ENCODE data around the gene ZNF689. TPM values are rescaled to one million over a fixed set of nuclear protein-coding genes. Genes with fewer than 3 reads are reported as not detected.
A peak's percentile ranks its signal among the peaks of the same experiment; 100 is the strongest.

Gene ZNF689
- total and polyA plus RNA-seq, 12 donors = 2.9 to 12.9 (median 9.1) TPM

DNA sequence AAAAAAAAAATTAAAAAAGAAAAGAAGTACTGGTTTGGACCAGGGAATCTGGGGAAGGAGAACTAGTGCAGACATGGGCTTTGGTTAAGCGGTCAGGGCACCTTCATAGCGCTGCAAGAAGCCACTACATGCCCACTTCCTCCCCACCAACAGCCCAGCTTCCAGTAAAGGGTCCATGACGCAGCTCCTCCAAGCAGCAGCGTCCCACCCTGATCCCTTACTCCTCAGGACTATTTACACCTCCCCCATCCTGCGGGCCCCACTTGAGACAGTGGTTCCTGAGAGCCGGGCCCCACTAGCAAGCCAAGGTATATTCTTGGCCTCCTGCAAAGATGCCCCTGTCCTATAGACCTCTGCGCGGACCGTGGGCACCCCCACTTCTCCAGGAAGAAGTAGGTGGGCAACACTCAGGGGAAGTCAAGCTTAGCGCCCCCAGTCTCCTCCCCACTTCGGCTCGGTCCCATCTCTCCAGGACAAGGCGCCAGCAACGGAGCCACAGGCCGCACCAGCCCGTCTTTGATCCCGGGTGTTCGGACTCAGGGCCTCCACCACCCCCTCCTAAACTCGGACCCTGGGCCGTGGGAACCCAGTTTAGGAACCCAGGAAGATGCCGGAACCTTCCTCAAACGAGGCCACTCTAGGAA lies 39.7 kb upstream of the ZNF689 start:
- peaks cover 8 to 12% of the 10 kb centered on the region in 2 donors for H3K4me1 ChIP-seq (replicated peaks in 1 of 2)
- intact Hi-C loops (cut with DNase I) = no loop called here
- H3K27ac ChIP-seq = peak overlapping the region; percentile 55 to 94 (median 87)
- H3K4me3 ChIP-seq = peak overlapping the region in 2 of 4 donors; percentile 23 to 73
- no peaks in the 10 kb centered on the region for H3K9me3 ChIP-seq (replicated peaks in 1 of 3)
- 29 to 69% (median 39%) methylated on average over 6 to 22 of the region's 22 CpGs for WGBS, 4 donors
- H3K27me3 ChIP-seq = no peaks in the 10 kb centered on the region
- DNase-seq = peak in 3 of 7 donors; percentile 43 to 70 (median 62)
- H3K36me3 ChIP-seq (replicated peaks in 1 of 2) = peaks cover 0 to 25% of the 10 kb centered on the region in 2 donors
- TF ChIP-seq POLR2A (IDR thresholded peaks at IDR 0.05) = no peak
- TF ChIP-seq, protein P1, sequence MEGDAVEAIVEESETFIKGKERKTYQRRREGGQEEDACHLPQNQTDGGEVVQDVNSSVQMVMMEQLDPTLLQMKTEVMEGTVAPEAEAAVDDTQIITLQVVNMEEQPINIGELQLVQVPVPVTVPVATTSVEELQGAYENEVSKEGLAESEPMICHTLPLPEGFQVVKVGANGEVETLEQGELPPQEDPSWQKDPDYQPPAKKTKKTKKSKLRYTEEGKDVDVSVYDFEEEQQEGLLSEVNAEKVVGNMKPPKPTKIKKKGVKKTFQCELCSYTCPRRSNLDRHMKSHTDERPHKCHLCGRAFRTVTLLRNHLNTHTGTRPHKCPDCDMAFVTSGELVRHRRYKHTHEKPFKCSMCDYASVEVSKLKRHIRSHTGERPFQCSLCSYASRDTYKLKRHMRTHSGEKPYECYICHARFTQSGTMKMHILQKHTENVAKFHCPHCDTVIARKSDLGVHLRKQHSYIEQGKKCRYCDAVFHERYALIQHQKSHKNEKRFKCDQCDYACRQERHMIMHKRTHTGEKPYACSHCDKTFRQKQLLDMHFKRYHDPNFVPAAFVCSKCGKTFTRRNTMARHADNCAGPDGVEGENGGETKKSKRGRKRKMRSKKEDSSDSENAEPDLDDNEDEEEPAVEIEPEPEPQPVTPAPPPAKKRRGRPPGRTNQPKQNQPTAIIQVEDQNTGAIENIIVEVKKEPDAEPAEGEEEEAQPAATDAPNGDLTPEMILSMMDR (IDR thresholded peaks at IDR 0.05) = no peak

DNA sequence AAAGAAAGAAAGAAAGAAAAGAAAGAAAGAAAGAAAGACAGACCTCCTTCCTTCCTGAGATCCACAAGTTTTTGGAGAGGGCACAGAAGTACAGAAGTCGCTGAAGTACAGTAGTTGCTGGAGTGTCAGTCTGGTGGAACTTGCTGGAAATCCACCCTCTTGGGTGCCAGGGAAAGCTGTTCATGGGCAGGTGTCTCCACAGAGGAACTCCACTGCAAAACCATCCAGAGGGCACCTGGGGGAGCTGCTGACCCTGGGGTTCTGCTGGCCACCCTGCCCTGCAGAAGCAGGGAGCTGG lies 37.0 kb upstream of the ZNF689 start:
- WGBS, 4 donors = 62 to 90% (median 85%) methylated on average over 1 of the region's 1 CpG
- Histone ChIP-seq H3K4me3 (no peak overlapping the region), H3K4me1 (replicated peaks in 1 of 2) (peaks cover 6% of the 10 kb centered on the region in 2 donors), H3K27ac (no peak overlapping the region), H3K9me3 (replicated peaks in 1 of 3) (no peaks in the 10 kb centered on the region), H3K36me3 (replicated peaks in 1 of 2) (no peaks in the 10 kb centered on the region), H3K27me3 (no peaks in the 10 kb centered on the region)
- TF ChIP-seq, protein P1 (IDR thresholded peaks at IDR 0.05) = no peak
- TF ChIP-seq POLR2A (IDR thresholded peaks at IDR 0.05) = no peak
- DNase-seq = no peak
- intact Hi-C loops (cut with DNase I) = no loop called here

- Histone ChIP-seq H3K4me3 (no peak overlapping the region), H3K9me3 (replicated peaks in 1 of 3) (no peaks in the 10 kb centered on the region), H3K36me3 (replicated peaks in 1 of 2) (no peaks in the 10 kb centered on the region), H3K4me1 (replicated peaks in 1 of 2) (no peaks in the 10 kb centered on the region), H3K27me3 (no peaks in the 10 kb centered on the region), H3K27ac (no peak overlapping the region)
- no peak for TF ChIP-seq POLR2A (IDR thresholded peaks at IDR 0.05)
- TF ChIP-seq, protein P1 (IDR thresholded peaks at IDR 0.05) = no peak
- 63 to 66% (median 65%) methylated on average over 6 of the region's 6 CpGs for WGBS, 4 donors
- no peak for DNase-seq
- intact Hi-C loops (cut with DNase I) = no loop called here
Observed at GRCh38 chr16:30645727-30646126, 35.5 kb upstream of the ZNF689 start.

DNA sequence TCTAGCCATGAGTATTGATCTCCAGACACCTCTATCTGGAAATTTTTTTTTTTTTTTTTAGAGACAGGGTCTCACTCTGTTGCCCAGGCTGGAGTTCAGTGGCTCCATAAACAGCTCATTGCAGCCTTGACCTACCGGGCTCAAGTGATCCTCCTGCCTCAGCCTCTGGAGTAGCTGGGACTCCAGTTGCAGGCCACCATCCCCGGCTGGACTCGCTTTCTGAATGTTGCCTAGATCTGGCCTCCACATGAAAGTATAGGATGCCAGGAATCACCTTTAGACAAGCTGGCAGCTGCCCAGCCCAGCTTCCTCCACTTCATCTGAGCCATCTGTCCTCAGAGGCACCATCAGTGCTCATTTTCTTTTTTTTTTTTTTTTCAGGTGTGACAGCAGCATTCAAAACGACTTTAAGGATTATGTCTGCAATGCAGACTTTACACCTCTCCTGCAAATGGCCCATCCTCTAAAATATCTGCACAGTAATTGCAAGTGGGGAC lies 34.2 kb upstream of the ZNF689 start:
- no peaks in the 10 kb centered on the region for H3K4me1 ChIP-seq (replicated peaks in 1 of 2)
- H3K27me3 ChIP-seq = no peaks in the 10 kb centered on the region
- no peak for TF ChIP-seq POLR2A (IDR thresholded peaks at IDR 0.05)
- TF ChIP-seq, protein P1 (IDR thresholded peaks at IDR 0.05) = no peak
- no peak for DNase-seq
- H3K4me3 ChIP-seq = no peak overlapping the region
- intact Hi-C loops (cut with DNase I) = no loop called here
- 68 to 73% (median 69%) methylated on average over 3 to 4 of the region's 4 CpGs for WGBS, 4 donors
- H3K27ac ChIP-seq = no peak overlapping the region
- H3K36me3 ChIP-seq (replicated peaks in 1 of 2) = no peaks in the 10 kb centered on the region
- H3K9me3 ChIP-seq (replicated peaks in 1 of 3) = no peaks in the 10 kb centered on the region

All from adrenal gland (tissue), 12 donors.